BJ (cell line): ENCODE results near the gene AP1S1. TPM values are rescaled to one million over a fixed set of nuclear protein-coding genes. Genes with fewer than 3 reads are reported as not detected.
"Not testable (repeated sequence)": the region's sequence is repeated elsewhere in the genome, so short reads cannot be mapped to it uniquely, and the experiment has no call there.

Experiments used
- CTCF ChIA-PET: fragments of 350-600 bp; formaldehyde crosslinking; extraction: SDS; loops from one replicate; lab custom pipeline; 2021; ENCODE audit warnings: antibody characterized with exemption, inconsistent platforms; lab: Yijun Ruan, JAX
- POLR2A ChIA-PET: fragments of 300-600 bp; sonication (Branson Sonifier 250); formaldehyde crosslinking; extraction: SDS; loops from one replicate; lab custom pipeline; 2021; ENCODE audit warnings: antibody characterized with exemption; lab: Charles Lee
- DNase-seq: peaks from one replicate; pipeline ENCODE4 v3.0.0-alpha.2; 2011; ENCODE audit warnings: low read depth
- H3K27me3 ChIP-seq: 2 replicates; pipeline ENCODE4 v1.6.0; 2011; ENCODE audit warnings: low read length; ENCODE audit not compliant: control insufficient read depth, insufficient read depth
- H3K36me3 ChIP-seq: 2 replicates; pipeline ENCODE4 v1.5.1; 2011; ENCODE audit warnings: low read length; ENCODE audit not compliant: control insufficient read depth, insufficient read depth
- H3K4me3 ChIP-seq: 2 replicates; pipeline ENCODE4 v1.5.1; 2011; ENCODE audit warnings: low read depth, mild to moderate bottlenecking, control low read depth, low read length
- CTCF ChIP-seq: IDR thresholded peaks from 2 replicates; pipeline ENCODE4 v1.5.1; 2011; ENCODE audit warnings: low read depth, mild to moderate bottlenecking, control low read depth, inconsistent platforms, low read length, moderate library complexity; ENCODE audit not compliant: insufficient read depth
- polyA plus RNA-seq: library from polyadenylated mRNA; depleted of rRNA; stranded (reverse); fragments of >200 nt; gene quantifications from 2 replicates; pipeline ENCODE4 v1.2.3, GENCODE V29; 2011

Gene AP1S1
- polyA plus RNA-seq, 1 experiment = 270 TPM

DNA sequence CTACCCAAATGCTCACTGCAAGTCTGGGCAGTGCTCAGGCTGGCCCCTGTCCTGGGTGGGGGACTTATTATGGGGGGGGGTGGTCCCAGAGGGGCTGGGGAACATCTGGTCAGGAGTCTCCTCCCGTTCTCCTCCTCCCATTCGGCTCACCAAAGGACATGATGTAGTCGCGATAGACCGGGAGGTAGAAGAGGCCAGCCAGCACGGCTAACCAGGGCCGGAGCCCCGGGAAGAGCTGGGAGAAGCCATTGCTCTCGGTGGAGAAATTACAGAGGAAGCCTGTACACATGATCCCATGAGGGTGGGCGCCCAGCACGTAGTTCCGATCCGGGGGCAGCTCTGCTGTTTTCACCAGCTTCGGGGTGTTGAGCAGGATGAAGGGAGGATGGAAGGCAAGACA, 44.2 kb downstream of the AP1S1 start:
- POLR2A ChIA-PET = no interaction called here

DNA sequence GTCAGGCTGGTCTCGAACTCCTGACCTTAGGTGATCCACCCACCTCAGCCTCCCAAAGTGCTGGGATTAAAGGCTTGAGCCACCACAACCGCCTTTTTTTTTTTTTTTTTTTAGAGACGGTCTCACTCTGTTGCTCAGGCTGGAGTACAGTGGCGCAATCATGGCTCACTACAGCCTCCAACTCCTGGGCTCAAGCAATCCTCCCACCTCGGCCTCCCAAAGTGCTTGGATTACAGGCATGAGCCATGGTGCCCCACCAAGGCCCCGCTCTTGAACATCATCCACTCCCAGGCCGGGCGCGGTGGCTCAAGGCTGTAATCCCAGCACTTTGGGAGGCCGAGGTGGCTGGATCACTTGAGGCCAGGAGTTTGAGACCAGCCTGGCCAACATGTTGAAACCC, 45.2 kb downstream of the AP1S1 start:
- H3K27me3 ChIP-seq = peaks cover 19% of the 10 kb centered on the region
- H3K36me3 ChIP-seq, DNase-seq, POLR2A ChIA-PET, H3K4me3 ChIP-seq: not testable (repeated sequence)
- CTCF ChIA-PET = interaction anchor here (0.9 to 1.6 kb wide), 3 partner anchors 37 to 57 kb away, joined by 3 to 4 read pairs (median 3); no protein-coding TSS in a partner anchor

More for the DNA sequence above, 44.2 kb downstream of the AP1S1 start:
- DNase-seq = no peak
- H3K36me3 ChIP-seq = no peaks in the 10 kb centered on the region
- peaks cover 19% of the 10 kb centered on the region for H3K27me3 ChIP-seq
- H3K4me3 ChIP-seq = no peak overlapping the region
- no peak for TF ChIP-seq CTCF
- CTCF ChIA-PET = interaction anchor here (0.9 to 1.4 kb wide), 2 partner anchors 56 to 132 kb away, joined by 3 to 4 read pairs; no protein-coding TSS in a partner anchor

- POLR2A ChIA-PET = no interaction called here
- no peak for TF ChIP-seq CTCF
- CTCF ChIA-PET = interaction anchor here (0.6 to 1.8 kb wide), 5 partner anchors 8 to 123 kb away, joined by 3 to 10 read pairs (median 3); no protein-coding TSS in a partner anchor
These were observed 46.2 kb downstream of the AP1S1 start for GRCh38 chr7:101200504-101200861.

DNA sequence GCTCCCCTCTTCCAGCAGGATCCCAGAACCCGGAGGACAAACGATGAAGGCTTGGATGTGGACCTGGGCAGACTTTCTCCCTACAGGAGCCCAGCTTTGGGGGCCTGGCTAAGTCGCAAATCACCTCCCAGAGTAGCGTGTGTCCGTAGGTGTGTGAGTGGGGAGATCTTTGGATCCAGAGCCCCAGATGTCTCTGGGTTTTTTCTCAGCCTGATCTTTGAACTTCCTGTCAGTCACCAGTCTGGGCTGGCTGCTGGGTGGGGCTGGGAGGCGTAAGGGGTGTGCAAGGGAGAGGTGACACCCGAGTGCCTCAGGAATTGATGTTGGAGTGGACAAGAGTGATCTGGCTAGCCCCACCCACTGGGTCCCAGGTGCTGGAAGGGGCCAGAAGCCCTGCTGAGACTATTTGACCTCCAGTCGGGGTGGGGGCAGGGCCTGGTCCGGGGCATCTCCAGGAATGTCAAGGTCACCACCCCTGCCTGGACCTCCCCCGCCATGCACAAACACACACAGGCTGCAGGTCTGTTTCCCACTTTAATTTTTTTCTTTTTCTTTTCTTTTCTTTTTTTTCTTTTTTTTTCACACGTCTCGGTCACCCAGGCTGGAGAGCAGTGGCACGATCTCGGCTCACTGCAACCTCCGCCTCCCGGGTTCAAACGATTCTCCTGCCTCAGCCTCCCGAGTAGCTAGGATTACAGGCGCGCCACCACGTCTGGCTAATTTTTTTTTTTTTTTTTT, 46.8 kb downstream of the AP1S1 start, which contains the start of gene MOGAT3:
MOGAT3 (minus strand) TSS at position 175 of the 738 bp plus-strand sequence. CDS start 182 bp downstream, outside the sequence.
- H3K36me3 ChIP-seq = no peaks in the 10 kb centered on the region
- H3K4me3 ChIP-seq = no peak within 1 kb of the TSS; the same call in 1 of the 2 replicates
- peaks cover 19% of the 10 kb centered on the region for H3K27me3 ChIP-seq
- ChIA-PET POLR2A (no interaction called here), CTCF (interaction anchor here (0.6 to 1.8 kb wide), 6 partner anchors 9 to 123 kb away, joined by 3 to 10 read pairs (median 4); no protein-coding TSS in a partner anchor)
- no peak for TF ChIP-seq CTCF
- DNase-seq = no peak

More at GRCh38 chr7:101200504-101200861, 46.2 kb downstream of the AP1S1 start:
- no peak for DNase-seq
- Histone ChIP-seq H3K36me3 (no peaks in the 10 kb centered on the region), H3K27me3 (peaks cover 19% of the 10 kb centered on the region), H3K4me3 (no peak overlapping the region)

DNA sequence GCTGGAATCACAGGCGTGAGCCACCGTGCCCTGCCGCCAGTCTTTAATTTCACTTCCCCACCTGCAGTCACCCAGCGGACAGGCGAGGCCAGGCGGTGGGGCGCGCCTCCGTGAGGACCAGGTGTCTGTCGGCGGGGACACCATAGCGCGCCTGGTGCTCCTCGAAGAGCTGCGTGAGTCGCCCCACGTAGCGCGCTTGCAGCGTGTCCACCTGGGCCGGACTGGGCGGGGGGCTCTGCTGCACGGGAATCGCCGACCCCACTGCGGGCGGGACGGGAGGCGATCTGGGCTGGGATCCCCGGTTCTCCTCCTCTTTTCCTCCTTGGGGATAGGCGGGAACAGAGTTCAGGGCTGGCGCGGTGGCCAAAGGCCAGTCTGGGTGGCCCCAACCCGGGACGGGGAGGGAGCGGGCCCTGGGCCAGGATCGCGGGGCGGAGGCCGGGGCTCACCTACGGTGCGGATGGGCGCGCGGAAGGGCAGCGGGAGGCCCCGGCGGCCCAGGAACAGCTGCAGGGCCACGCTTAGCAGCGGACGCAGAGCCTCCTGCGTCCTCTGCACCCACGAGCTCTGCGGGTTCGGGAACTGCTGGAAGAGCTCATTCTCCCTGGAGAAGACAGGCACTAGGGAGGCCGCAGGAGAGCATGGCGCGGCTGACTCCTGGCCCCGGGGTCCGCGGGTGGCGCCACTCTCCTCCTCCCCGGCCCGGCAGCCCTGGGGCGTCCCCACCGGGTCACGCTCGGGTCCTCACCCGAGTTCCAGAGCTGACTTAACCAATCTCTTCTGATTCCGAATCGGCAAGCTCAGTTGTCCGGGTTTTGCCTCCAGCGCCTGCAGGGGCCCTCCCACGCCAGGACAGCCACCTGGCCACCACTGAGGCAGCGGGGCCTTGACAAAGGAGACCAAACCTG, 47.7 kb downstream of the AP1S1 start:
- Histone ChIP-seq H3K4me3 (no peak overlapping the region; the same call in 1 of the 2 replicates), H3K36me3 (no peaks in the 10 kb centered on the region), H3K27me3 (peaks cover 19% of the 10 kb centered on the region)
- POLR2A ChIA-PET = no interaction called here
- TF ChIP-seq CTCF = no peak
- CTCF ChIA-PET = interaction anchor here (1.5 to 5.1 kb wide), 3 partner anchors 8 to 58 kb away, joined by 4 to 35 read pairs (median 10); no protein-coding TSS in a partner anchor
- no peak for DNase-seq
